Upper lobe of left lung (tissue), 6 donors: Measurements from ENCODE around the gene TMEM232. TPM values are rescaled to one million over a fixed set of nuclear protein-coding genes. Genes with fewer than 3 reads are reported as not detected.

Experiments used
- ATAC-seq, 2 donors: fragments of 200-7000 bp; cut with Tn5 transposase; one replicate each; pipeline ENCODE4 v1.9.1; 2022; ENCODE audit warnings: mild to moderate bottlenecking in 2 of 2, moderate library complexity in 2 of 2; ENCODE audit not compliant: low FRiP score in 2 of 2
- DNase-seq, 2 donors: peaks; one replicate each; pipeline ENCODE4 v3.0.0-alpha.2; 2019 to 2020
- H3K27ac ChIP-seq, 4 donors: fragments of 200-600 bp; sonication (generic); one replicate each; pipeline ENCODE4 v1.5.1; 2016 to 2019
- H3K27me3 ChIP-seq, 4 donors: fragments of 200-600 bp; sonication (generic); one replicate each; pipeline ENCODE4 v1.5.1; 2017 to 2019
- H3K36me3 ChIP-seq, 4 donors: fragments of 200-600 bp; sonication (generic); one replicate each; pipeline ENCODE4 v1.5.1; 2016 to 2019
- H3K4me1 ChIP-seq, 4 donors: fragments of 200-600 bp; sonication (generic); one replicate each; pipeline ENCODE4 v1.5.1; 2018 to 2019
- H3K4me3 ChIP-seq, 4 donors: fragments of 200-600 bp; sonication (generic); one replicate each; pipeline ENCODE4 v1.5.1; 2017 to 2019; ENCODE audit warnings: mild to moderate bottlenecking in 2 of 4, moderate library complexity in 1 of 4
- H3K9me3 ChIP-seq, 4 donors: fragments of 200-600 bp; sonication (generic); one replicate each; pipeline ENCODE4 v1.5.1; 2018 to 2019
- EP300 ChIP-seq, 4 donors: sonication (generic); formaldehyde crosslinking; IDR thresholded peaks; one replicate each; pipeline ENCODE4 v1.5.1; 2017; ENCODE audit warnings: antibody characterized with exemption in 4 of 4, control low read depth in 2 of 4
- POLR2A ChIP-seq, 4 donors: fragments of 450-650 bp; IDR thresholded peaks; one replicate each; pipeline ENCODE4 v1.5.1; 2016 to 2017; ENCODE audit warnings: antibody characterized with exemption in 4 of 4, mild to moderate bottlenecking in 2 of 4
- POLR2AphosphoS5 ChIP-seq, 2 donors: sonication (generic); formaldehyde crosslinking; IDR thresholded peaks; one replicate each; pipeline ENCODE4 v1.5.1; 2017; ENCODE audit warnings: antibody characterized with exemption in 2 of 2
- WGBS, 2 donors: methylation state at CpG; one replicate each; pipeline ENCODE4 v1.1.5; 2017 to 2018; 5-methylcytosine and 5-hydroxymethylcytosine counted together
- total RNA-seq, 6 donors: library from RNA; depleted of rRNA in 4 of 6; stranded (reverse); fragments of >200 nt in 4 of 6; gene quantifications; one replicate each; pipeline versions ENCODE4 v1.1.0 to v1.2.1, GENCODE V29; 2016 to 2021
- TF ChIP-seq, protein P1 (sequence below), 6 experiments: fragments of 450-650 bp in 4 of 6; fragments of 200-600 bp in 2 of 6; sonication (generic) in 2 of 6; IDR thresholded peaks; one replicate each; pipeline ENCODE4 v1.5.1; 2016 to 2019; ENCODE audit warnings: antibody characterized with exemption in 6 of 6
- donor health status: DM: no; HTN: no; CAD: no; lungs with moderate emphysema.
- donor health status: DM: no; HTN: yes; CAD: no; lungs with severe emphysema.

The TMEM232 gene
- total RNA-seq, 6 donors from 2014 or later: 1.5 to 36.9 (median 7.8) TPM

DNA sequence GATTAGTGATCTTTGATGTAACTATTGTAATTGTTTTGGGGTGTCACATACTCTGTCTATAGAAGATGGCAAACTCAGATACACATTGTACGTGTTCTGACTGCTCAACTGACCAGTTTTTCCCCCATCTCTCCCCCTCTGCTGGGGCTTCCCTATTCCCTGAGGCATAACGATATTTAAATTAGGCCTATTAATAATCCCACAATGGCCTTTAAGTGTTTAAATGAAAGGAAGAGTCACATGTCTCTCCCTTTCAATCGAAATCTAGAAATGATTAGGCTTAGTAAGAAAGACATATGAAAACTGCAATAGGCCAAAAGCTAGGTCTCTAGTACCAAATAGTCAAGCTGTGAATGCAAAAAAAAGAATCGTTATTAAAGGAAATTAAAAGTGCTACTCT is 265.6 kb downstream of the TMEM232 start:
- Histone ChIP-seq H3K36me3 (no peaks in the 10 kb centered on the region), H3K4me3 (no peak overlapping the region), H3K4me1 (no peaks in the 10 kb centered on the region), H3K27me3 (no peaks in the 10 kb centered on the region), H3K27ac (no peak overlapping the region), H3K9me3 (no peaks in the 10 kb centered on the region)
- 74 to 88% methylated on average over 4 of the region's 4 CpGs for WGBS, 2 donors
- DNase-seq (no peak), ATAC-seq (no peak)
- TF ChIP-seq POLR2AphosphoS5 (IDR thresholded peaks at IDR 0.05) (no peak), POLR2A (IDR thresholded peaks at IDR 0.05) (no peak), EP300 (IDR thresholded peaks at IDR 0.05) (no peak)
- TF ChIP-seq, protein P1, sequence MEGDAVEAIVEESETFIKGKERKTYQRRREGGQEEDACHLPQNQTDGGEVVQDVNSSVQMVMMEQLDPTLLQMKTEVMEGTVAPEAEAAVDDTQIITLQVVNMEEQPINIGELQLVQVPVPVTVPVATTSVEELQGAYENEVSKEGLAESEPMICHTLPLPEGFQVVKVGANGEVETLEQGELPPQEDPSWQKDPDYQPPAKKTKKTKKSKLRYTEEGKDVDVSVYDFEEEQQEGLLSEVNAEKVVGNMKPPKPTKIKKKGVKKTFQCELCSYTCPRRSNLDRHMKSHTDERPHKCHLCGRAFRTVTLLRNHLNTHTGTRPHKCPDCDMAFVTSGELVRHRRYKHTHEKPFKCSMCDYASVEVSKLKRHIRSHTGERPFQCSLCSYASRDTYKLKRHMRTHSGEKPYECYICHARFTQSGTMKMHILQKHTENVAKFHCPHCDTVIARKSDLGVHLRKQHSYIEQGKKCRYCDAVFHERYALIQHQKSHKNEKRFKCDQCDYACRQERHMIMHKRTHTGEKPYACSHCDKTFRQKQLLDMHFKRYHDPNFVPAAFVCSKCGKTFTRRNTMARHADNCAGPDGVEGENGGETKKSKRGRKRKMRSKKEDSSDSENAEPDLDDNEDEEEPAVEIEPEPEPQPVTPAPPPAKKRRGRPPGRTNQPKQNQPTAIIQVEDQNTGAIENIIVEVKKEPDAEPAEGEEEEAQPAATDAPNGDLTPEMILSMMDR (IDR thresholded peaks at IDR 0.05): no peak

DNA sequence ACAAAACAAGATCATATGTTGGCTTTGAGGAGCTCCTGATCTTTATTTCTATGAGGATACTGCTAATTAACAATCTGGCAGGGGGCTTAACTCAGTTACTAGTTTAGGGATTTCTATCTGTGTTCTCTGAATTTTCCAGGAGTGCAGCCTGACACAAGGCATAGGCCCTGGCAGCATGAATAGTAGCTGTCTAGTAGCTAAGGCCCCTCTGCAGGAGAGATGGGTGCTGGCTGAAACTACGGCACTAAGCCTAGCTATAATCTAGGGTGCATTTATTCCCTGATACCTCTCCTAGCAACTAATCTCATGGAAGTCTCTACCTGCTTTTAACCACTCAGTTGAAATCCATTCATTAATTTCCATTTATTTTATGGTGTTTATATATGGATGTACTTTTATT is 268.2 kb downstream of the TMEM232 start:
- 88 to 89% methylated on average over 1 of the region's 1 CpG for WGBS, 2 donors
- ATAC-seq (no peak), DNase-seq (no peak)
- H3K4me3 ChIP-seq: no peak overlapping the region
- H3K27ac ChIP-seq: no peak overlapping the region
- no peaks in the 10 kb centered on the region for H3K36me3 ChIP-seq
- H3K4me1 ChIP-seq: no peaks in the 10 kb centered on the region
- H3K27me3 ChIP-seq: no peaks in the 10 kb centered on the region
- H3K9me3 ChIP-seq: no peaks in the 10 kb centered on the region
- TF ChIP-seq, protein P1 (IDR thresholded peaks at IDR 0.05): no peak
- TF ChIP-seq POLR2A (IDR thresholded peaks at IDR 0.05): no peak
- TF ChIP-seq EP300 (IDR thresholded peaks at IDR 0.05): no peak
- no peak for TF ChIP-seq POLR2AphosphoS5 (IDR thresholded peaks at IDR 0.05)

DNA sequence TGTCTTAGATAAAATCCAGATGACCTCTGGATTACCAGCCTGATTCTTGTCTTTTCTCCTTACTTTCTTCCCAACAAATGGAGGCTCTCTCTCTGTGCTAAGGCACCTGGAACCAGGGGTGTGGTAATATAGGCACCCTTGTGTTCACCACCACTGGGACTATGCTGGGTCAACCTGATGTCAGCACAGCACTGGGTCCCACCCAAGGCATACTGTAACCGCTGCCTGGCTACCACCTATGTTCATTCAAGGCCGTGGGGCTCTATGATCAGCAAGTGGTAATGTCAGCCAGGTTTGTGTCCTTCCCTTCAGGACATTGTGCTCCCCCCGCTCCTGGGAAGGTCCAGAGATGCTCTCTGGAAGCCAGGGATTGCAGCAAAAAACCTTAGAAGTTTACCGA is 283.6 kb downstream of the TMEM232 start:
- no peak overlapping the region for H3K4me3 ChIP-seq
- H3K4me1 ChIP-seq: no peaks in the 10 kb centered on the region
- no peak overlapping the region for H3K27ac ChIP-seq
- ATAC-seq (peak in 1 of 2 donors; percentile 57), DNase-seq (no peak)
- H3K9me3 ChIP-seq: no peaks in the 10 kb centered on the region
- H3K27me3 ChIP-seq: no peaks in the 10 kb centered on the region
- 93 to 100% methylated on average over 2 to 4 of the region's 4 CpGs for WGBS, 2 donors
- no peaks in the 10 kb centered on the region for H3K36me3 ChIP-seq
- TF ChIP-seq POLR2A (IDR thresholded peaks at IDR 0.05) (no peak), POLR2AphosphoS5 (IDR thresholded peaks at IDR 0.05) (no peak), EP300 (IDR thresholded peaks at IDR 0.05) (no peak)
- TF ChIP-seq, protein P1 (IDR thresholded peaks at IDR 0.05): no peak

DNA sequence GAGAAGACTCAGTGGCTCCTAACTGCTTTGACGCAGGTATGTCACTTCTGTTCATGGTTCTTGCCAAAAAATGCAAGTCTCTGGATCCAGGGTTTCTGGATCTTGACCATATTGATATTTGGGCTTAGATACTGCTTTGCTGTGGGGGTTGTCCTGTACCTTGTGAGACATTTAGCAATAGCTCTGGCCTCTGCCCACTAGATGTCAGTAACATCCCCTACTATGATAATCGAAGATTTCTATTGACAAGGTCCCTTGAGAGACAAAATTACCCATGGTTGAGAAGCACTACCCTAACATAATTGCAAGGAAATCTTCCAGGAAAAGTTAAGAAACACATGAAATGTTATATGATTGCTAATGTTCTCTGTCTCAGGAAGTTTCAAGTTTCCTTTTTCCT is 285.4 kb downstream of the TMEM232 start:
- Histone ChIP-seq H3K9me3 (peaks cover 0 to 8% (median 0%) of the 10 kb centered on the region in 4 donors), H3K27me3 (no peaks in the 10 kb centered on the region), H3K4me1 (no peaks in the 10 kb centered on the region), H3K27ac (no peak overlapping the region), H3K4me3 (no peak overlapping the region), H3K36me3 (no peaks in the 10 kb centered on the region)
- TF ChIP-seq, protein P1 (IDR thresholded peaks at IDR 0.05): no peak
- TF ChIP-seq POLR2AphosphoS5 (IDR thresholded peaks at IDR 0.05): no peak
- no peak for TF ChIP-seq POLR2A (IDR thresholded peaks at IDR 0.05)
- no peak for TF ChIP-seq EP300 (IDR thresholded peaks at IDR 0.05)
- WGBS, 2 donors: 50% methylated on average over 2 of the region's 2 CpGs
- no peak for DNase-seq
- ATAC-seq: no peak

DNA sequence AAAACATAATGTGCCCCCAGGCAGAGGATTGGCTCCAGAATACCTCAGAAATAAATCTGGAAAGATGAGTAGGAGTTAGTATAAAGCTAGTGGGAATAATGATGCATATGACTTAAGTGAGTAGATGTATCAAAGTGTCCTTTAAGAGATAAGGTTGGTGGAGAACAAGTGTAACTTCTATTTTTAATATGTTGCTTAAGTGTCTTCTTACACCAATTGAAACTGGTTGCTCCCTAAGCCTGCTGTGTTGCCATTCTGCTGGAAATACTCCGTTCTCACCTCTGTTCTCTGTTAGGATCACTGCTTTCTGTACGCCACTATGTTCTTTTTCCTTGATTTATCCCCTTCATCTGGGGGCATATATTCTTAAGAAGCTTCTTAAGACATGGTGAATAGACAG is 286.4 kb downstream of the TMEM232 start:
- ATAC-seq: no peak
- H3K27ac ChIP-seq: no peak overlapping the region
- 89 to 90% methylated on average over 2 of the region's 2 CpGs for WGBS, 2 donors

More for the DNA sequence above, 286.4 kb downstream of the TMEM232 start:
- Histone ChIP-seq H3K4me1 (no peaks in the 10 kb centered on the region), H3K36me3 (no peaks in the 10 kb centered on the region), H3K9me3 (peaks cover 0 to 8% (median 0%) of the 10 kb centered on the region in 4 donors), H3K27me3 (no peaks in the 10 kb centered on the region), H3K4me3 (no peak overlapping the region)
- no peak for DNase-seq
- TF ChIP-seq POLR2AphosphoS5 (IDR thresholded peaks at IDR 0.05) (no peak), POLR2A (IDR thresholded peaks at IDR 0.05) (no peak), EP300 (IDR thresholded peaks at IDR 0.05) (no peak)
- TF ChIP-seq, protein P1 (IDR thresholded peaks at IDR 0.05): no peak
